ENCODE results near the gene NKAIN2. TPM values are rescaled to one million over a fixed set of nuclear protein-coding genes. Genes with fewer than 3 reads are reported as not detected.
A peak's percentile ranks its signal among the peaks of the same experiment; 100 is the strongest.

Gene NKAIN2
- total RNA-seq, 1 experiment from 2014 or later, result not detected

GRCh38 chr6:123771126-123771525, 32.5 kb upstream of the NKAIN2 start:
- TF ChIP-seq ZBTB33 (IDR thresholded peaks at IDR 0.05; ENCODE audit: extremely low read depth, insufficient replicate concordance, low read length) (no peak), YY1 (IDR thresholded peaks at IDR 0.05; ENCODE audit: extremely low read depth, insufficient replicate concordance, low read depth, low read length) (no peak), POLR2AphosphoS5 (IDR thresholded peaks at IDR 0.05; ENCODE audit: low read depth, low read length) (no peak), CEBPB (IDR thresholded peaks at IDR 0.05; ENCODE audit: low read depth) (no peak), ZFX (IDR thresholded peaks at IDR 0.05) (no peak)

GRCh38 chr6:123777563-123777962, 26.1 kb upstream of the NKAIN2 start:
- intact Hi-C loops (cut with micrococcal nuclease), result no loop called here

More at GRCh38 chr6:123771126-123771525, 32.5 kb upstream of the NKAIN2 start:
- Histone ChIP-seq H3K4me2 (ENCODE audit: low read length) (no peak overlapping the region), H3K27ac (ENCODE audit: low read depth, low read length) (no peak overlapping the region), H3K36me3 (ENCODE audit: control insufficient read depth in 1 of 2, insufficient read depth in 2 of 2, low read length in 2 of 2) (no peaks in the 10 kb centered on the region), H2AFZ (ENCODE audit: low read depth, low read length, poor library complexity, severe bottlenecking) (no peak overlapping the region), H4K20me1 (ENCODE audit: insufficient read depth) (no peaks in the 10 kb centered on the region), H3K4me3 (replicated peaks in 1 of 2; ENCODE audit: low read depth in 1 of 2, low read length in 2 of 2) (no peak overlapping the region), H3K9me2 (ENCODE audit: insufficient read depth) (no peaks in the 10 kb centered on the region), H3K9me3 (ENCODE audit: control insufficient read depth in 1 of 2, insufficient read depth in 1 of 2, low read depth in 1 of 2, low read length in 2 of 2) (no peaks in the 10 kb centered on the region), H3K27me3 (ENCODE audit: insufficient read depth, low read length) (peaks cover 11% of the 10 kb centered on the region), H3K4me1 (ENCODE audit: control insufficient read depth in 1 of 2, insufficient read depth in 2 of 2, low read length in 2 of 2) (no peaks in the 10 kb centered on the region), H3K9ac (ENCODE audit: low read length) (no peak overlapping the region), H3K79me2 (ENCODE audit: insufficient read depth, low read length) (no peaks in the 10 kb centered on the region)
- ChIA-PET POLR2A (no interaction called here), RAD21 (ENCODE audit: low non-redundant PET in 1 of 2, low total read pairs in 2 of 2, uncharacterized antibody in 2 of 2, unreplicated experiment in 2 of 2) (no interaction called here), CTCF (no interaction called here)
- DNase-seq (ENCODE audit: low read depth, low spot score), result no peak
- ATAC-seq, result no peak
- BruUV-seq (replicated peaks), result no TSS peak
- intact Hi-C loops (cut with micrococcal nuclease), result no loop called here

More at GRCh38 chr6:123777563-123777962, 26.1 kb upstream of the NKAIN2 start:
- Histone ChIP-seq H3K9me2 (ENCODE audit: insufficient read depth) (no peaks in the 10 kb centered on the region), H3K27ac (ENCODE audit: low read depth, low read length) (no peak overlapping the region), H3K27me3 (ENCODE audit: insufficient read depth, low read length) (peaks cover 19% of the 10 kb centered on the region), H3K9me3 (ENCODE audit: control insufficient read depth in 1 of 2, insufficient read depth in 1 of 2, low read depth in 1 of 2, low read length in 2 of 2) (no peaks in the 10 kb centered on the region), H2AFZ (ENCODE audit: low read depth, low read length, poor library complexity, severe bottlenecking) (no peak overlapping the region), H3K4me2 (ENCODE audit: low read length) (no peak overlapping the region), H3K9ac (ENCODE audit: low read length) (no peak overlapping the region), H3K79me2 (ENCODE audit: insufficient read depth, low read length) (no peaks in the 10 kb centered on the region), H3K4me1 (ENCODE audit: control insufficient read depth in 1 of 2, insufficient read depth in 2 of 2, low read length in 2 of 2) (no peaks in the 10 kb centered on the region), H4K20me1 (ENCODE audit: insufficient read depth) (no peaks in the 10 kb centered on the region), H3K4me3 (replicated peaks in 1 of 2; ENCODE audit: low read depth in 1 of 2, low read length in 2 of 2) (no peak overlapping the region), H3K36me3 (ENCODE audit: control insufficient read depth in 1 of 2, insufficient read depth in 2 of 2, low read length in 2 of 2) (no peaks in the 10 kb centered on the region)
- BruUV-seq (replicated peaks), result no TSS peak
- ChIA-PET POLR2A (no interaction called here), CTCF (no interaction called here), RAD21 (ENCODE audit: low non-redundant PET in 1 of 2, low total read pairs in 2 of 2, uncharacterized antibody in 2 of 2, unreplicated experiment in 2 of 2) (no interaction called here)
- peak in 2 of 3 experiments; percentile 5 to 31; a peak in 2 of 6 replicates for TF ChIP-seq CTCF (IDR thresholded peaks at IDR 0.05 in 2 of 3, conservative IDR thresholded peaks at IDR 0.05 in 1 of 3; ENCODE audit: borderline replicate concordance in 1 of 3, insufficient read depth in 1 of 3, low read depth in 2 of 3, low read length in 2 of 3)
- no peak for TF ChIP-seq ZFX (IDR thresholded peaks at IDR 0.05)
- TF ChIP-seq RAD21 (IDR thresholded peaks at IDR 0.05; ENCODE audit: low read depth), result peak; percentile 40; the same call in 1 of the 2 replicates
- ATAC-seq, result no peak
- DNase-seq (ENCODE audit: low read depth, low spot score), result no peak
